ENCODE data around the gene ATP2C2. TPM values are rescaled to one million over a fixed set of nuclear protein-coding genes. Genes with fewer than 3 reads are reported as not detected.

The ATP2C2 gene
- total RNA-seq, 1 experiment from 2014 or later: 4.3 TPM

- TF ChIP-seq CBFB (CRISPR knock-in tag; IDR thresholded peaks at IDR 0.05; ENCODE audit: low read depth) (no peak), ZNF317 (CRISPR knock-in tag; IDR thresholded peaks at IDR 0.05; ENCODE audit: borderline replicate concordance, low read depth) (no peak), PRRX2 (CRISPR knock-in tag; IDR thresholded peaks at IDR 0.05) (no peak)
- TF ChIP-seq, protein P1, sequence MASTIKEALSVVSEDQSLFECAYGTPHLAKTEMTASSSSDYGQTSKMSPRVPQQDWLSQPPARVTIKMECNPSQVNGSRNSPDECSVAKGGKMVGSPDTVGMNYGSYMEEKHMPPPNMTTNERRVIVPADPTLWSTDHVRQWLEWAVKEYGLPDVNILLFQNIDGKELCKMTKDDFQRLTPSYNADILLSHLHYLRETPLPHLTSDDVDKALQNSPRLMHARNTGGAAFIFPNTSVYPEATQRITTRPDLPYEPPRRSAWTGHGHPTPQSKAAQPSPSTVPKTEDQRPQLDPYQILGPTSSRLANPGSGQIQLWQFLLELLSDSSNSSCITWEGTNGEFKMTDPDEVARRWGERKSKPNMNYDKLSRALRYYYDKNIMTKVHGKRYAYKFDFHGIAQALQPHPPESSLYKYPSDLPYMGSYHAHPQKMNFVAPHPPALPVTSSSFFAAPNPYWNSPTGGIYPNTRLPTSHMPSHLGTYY (CRISPR knock-in tag; IDR thresholded peaks at IDR 0.05): no peak
Measured at GRCh38 chr16:84348386-84348888, 19.9 kb upstream of the ATP2C2 start (continued).

DNA sequence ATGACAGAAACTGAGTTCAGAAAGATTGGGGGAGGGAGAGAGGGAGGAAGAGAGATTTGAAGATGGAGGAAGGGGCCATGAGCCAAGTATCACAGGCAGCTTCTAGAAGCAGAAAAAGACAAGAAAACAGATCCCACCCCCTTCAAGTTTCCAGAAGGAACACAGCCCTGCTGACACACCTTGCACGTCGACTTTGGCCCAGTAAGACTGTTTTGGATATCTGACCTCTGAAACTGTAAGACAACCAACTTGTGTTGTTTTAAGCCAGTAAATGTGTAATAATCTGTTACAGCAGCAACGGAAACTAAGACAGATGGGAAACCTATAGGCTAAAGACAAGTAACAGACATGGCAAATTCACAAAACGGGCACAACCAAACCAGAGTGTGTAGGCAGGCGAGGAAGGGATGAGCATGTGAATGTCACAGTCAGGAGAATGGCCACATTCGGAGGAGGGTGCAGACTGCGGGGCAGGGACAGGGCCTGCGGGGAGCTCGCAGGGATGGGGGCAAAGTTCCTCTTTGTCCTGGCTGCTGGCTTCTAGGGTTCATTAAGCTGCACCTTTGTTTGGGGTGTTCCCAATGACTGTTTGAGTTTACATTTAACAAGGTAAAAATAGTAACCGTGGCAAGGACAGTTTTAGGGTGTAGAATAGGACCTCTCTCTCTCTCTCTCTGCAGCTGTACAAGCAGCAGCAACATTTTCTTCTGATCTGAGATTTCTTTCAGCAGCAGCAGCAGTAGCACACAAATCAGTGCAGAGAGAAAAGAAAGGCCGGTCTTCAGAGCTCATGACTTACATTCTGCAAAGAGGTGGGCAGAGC lies 18.3 kb upstream of the ATP2C2 start:
- no peak overlapping the region for H3K4me3 Mint-ChIP-seq
- ATAC-seq: peak; percentile 32; the same call in 1 of the 2 replicates
- H3K36me3 Mint-ChIP-seq: no peaks in the 10 kb centered on the region
- TF ChIP-seq, protein P2, sequence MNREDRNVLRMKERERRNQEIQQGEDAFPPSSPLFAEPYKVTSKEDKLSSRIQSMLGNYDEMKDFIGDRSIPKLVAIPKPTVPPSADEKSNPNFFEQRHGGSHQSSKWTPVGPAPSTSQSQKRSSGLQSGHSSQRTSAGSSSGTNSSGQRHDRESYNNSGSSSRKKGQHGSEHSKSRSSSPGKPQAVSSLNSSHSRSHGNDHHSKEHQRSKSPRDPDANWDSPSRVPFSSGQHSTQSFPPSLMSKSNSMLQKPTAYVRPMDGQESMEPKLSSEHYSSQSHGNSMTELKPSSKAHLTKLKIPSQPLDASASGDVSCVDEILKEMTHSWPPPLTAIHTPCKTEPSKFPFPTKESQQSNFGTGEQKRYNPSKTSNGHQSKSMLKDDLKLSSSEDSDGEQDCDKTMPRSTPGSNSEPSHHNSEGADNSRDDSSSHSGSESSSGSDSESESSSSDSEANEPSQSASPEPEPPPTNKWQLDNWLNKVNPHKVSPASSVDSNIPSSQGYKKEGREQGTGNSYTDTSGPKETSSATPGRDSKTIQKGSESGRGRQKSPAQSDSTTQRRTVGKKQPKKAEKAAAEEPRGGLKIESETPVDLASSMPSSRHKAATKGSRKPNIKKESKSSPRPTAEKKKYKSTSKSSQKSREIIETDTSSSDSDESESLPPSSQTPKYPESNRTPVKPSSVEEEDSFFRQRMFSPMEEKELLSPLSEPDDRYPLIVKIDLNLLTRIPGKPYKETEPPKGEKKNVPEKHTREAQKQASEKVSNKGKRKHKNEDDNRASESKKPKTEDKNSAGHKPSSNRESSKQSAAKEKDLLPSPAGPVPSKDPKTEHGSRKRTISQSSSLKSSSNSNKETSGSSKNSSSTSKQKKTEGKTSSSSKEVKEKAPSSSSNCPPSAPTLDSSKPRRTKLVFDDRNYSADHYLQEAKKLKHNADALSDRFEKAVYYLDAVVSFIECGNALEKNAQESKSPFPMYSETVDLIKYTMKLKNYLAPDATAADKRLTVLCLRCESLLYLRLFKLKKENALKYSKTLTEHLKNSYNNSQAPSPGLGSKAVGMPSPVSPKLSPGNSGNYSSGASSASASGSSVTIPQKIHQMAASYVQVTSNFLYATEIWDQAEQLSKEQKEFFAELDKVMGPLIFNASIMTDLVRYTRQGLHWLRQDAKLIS (CRISPR knock-in tag; IDR thresholded peaks at IDR 0.05; ENCODE audit: borderline replicate concordance): no peak
- TF ChIP-seq GABPB1 (CRISPR knock-in tag; IDR thresholded peaks at IDR 0.05) (no peak), PREB (CRISPR knock-in tag; IDR thresholded peaks at IDR 0.05; ENCODE audit: borderline replicate concordance) (no peak), ZNF138 (CRISPR knock-in tag; conservative IDR thresholded peaks at IDR 0.05) (no peak), SMAD4 (CRISPR knock-in tag; IDR thresholded peaks at IDR 0.05) (no peak), CTCF (IDR thresholded peaks at IDR 0.05) (no peak), E2F4 (CRISPR knock-in tag; IDR thresholded peaks at IDR 0.05; ENCODE audit: borderline replicate concordance, low read depth) (no peak), ZNF396 (CRISPR knock-in tag; IDR thresholded peaks at IDR 0.05; ENCODE audit: borderline replicate concordance) (no peak), ZNF671 (CRISPR knock-in tag; IDR thresholded peaks at IDR 0.05) (no peak), ZNF416 (CRISPR knock-in tag; IDR thresholded peaks at IDR 0.05) (no peak)
- TF ChIP-seq, protein P3, sequence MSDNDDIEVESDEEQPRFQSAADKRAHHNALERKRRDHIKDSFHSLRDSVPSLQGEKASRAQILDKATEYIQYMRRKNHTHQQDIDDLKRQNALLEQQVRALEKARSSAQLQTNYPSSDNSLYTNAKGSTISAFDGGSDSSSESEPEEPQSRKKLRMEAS (CRISPR knock-in tag; IDR thresholded peaks at IDR 0.05): no peak
- TF ChIP-seq, protein P4, sequence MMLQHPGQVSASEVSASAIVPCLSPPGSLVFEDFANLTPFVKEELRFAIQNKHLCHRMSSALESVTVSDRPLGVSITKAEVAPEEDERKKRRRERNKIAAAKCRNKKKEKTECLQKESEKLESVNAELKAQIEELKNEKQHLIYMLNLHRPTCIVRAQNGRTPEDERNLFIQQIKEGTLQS (CRISPR knock-in tag; conservative IDR thresholded peaks at IDR 0.05): no peak
- TF ChIP-seq, protein P5, sequence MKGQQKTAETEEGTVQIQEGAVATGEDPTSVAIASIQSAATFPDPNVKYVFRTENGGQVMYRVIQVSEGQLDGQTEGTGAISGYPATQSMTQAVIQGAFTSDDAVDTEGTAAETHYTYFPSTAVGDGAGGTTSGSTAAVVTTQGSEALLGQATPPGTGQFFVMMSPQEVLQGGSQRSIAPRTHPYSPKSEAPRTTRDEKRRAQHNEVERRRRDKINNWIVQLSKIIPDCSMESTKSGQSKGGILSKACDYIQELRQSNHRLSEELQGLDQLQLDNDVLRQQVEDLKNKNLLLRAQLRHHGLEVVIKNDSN (CRISPR knock-in tag; IDR thresholded peaks at IDR 0.05): no peak
- TF ChIP-seq, protein P6, sequence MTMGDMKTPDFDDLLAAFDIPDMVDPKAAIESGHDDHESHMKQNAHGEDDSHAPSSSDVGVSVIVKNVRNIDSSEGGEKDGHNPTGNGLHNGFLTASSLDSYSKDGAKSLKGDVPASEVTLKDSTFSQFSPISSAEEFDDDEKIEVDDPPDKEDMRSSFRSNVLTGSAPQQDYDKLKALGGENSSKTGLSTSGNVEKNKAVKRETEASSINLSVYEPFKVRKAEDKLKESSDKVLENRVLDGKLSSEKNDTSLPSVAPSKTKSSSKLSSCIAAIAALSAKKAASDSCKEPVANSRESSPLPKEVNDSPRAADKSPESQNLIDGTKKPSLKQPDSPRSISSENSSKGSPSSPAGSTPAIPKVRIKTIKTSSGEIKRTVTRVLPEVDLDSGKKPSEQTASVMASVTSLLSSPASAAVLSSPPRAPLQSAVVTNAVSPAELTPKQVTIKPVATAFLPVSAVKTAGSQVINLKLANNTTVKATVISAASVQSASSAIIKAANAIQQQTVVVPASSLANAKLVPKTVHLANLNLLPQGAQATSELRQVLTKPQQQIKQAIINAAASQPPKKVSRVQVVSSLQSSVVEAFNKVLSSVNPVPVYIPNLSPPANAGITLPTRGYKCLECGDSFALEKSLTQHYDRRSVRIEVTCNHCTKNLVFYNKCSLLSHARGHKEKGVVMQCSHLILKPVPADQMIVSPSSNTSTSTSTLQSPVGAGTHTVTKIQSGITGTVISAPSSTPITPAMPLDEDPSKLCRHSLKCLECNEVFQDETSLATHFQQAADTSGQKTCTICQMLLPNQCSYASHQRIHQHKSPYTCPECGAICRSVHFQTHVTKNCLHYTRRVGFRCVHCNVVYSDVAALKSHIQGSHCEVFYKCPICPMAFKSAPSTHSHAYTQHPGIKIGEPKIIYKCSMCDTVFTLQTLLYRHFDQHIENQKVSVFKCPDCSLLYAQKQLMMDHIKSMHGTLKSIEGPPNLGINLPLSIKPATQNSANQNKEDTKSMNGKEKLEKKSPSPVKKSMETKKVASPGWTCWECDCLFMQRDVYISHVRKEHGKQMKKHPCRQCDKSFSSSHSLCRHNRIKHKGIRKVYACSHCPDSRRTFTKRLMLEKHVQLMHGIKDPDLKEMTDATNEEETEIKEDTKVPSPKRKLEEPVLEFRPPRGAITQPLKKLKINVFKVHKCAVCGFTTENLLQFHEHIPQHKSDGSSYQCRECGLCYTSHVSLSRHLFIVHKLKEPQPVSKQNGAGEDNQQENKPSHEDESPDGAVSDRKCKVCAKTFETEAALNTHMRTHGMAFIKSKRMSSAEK (CRISPR knock-in tag; IDR thresholded peaks at IDR 0.05; ENCODE audit: borderline replicate concordance): no peak

More for the DNA sequence above, 18.3 kb upstream of the ATP2C2 start:
- CTCF ChIA-PET: interaction anchor here (0.7 kb wide), 1 partner anchor 141 kb away, joined by 5 read pairs; no protein-coding TSS in a partner anchor
- POLR2A ChIA-PET: interaction anchor here (0.6 kb wide), 1 partner anchor 120 kb away, joined by 4 read pairs; no protein-coding TSS in a partner anchor
- no peak overlapping the region; the same call in 1 of the 2 replicates for H3K27ac Mint-ChIP-seq
- no peak for DNase-seq (ENCODE audit: low spot score)
- peaks cover 2% of the 10 kb centered on the region; the same call in 1 of the 2 replicates for H3K4me1 Mint-ChIP-seq
- H3K9me3 Mint-ChIP-seq: no peaks in the 10 kb centered on the region
- no peaks in the 10 kb centered on the region; the same call in 1 of the 2 replicates for H3K27me3 Mint-ChIP-seq (ENCODE audit: low read depth)

Data from WTC11 (cell line).